ENCODE measurements around the gene ASB3. TPM values are rescaled to one million over a fixed set of nuclear protein-coding genes. Genes with fewer than 3 reads are reported as not detected.
"Not testable (repeated sequence)": the region's sequence is repeated elsewhere in the genome, so short reads cannot be mapped to it uniquely, and the experiment has no call there.

The ASB3 gene
- total RNA-seq, 1 donor from 2014 or later = 16.1 TPM

DNA sequence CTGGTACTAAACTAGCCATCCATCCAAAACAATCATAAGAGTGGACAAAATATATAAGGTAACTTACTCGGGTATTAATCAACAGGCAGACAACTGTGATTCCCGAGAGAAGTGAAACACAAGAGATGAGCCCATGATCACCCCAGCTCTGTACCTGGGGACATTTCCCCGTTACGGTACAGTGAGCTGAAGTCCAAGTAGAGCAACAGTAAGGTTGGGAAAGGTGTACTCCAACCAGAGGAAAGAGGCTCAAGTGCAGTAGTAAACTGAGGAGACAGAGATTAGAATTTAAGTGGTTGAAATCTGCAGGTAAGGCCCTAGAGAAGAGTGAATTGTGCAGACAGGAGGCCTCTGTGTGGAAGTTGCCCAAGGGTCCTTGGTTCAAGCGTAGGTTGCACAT is 49.7 kb downstream of the ASB3 start:
- DNase-seq (ENCODE audit: low spot score) = no peak

DNA sequence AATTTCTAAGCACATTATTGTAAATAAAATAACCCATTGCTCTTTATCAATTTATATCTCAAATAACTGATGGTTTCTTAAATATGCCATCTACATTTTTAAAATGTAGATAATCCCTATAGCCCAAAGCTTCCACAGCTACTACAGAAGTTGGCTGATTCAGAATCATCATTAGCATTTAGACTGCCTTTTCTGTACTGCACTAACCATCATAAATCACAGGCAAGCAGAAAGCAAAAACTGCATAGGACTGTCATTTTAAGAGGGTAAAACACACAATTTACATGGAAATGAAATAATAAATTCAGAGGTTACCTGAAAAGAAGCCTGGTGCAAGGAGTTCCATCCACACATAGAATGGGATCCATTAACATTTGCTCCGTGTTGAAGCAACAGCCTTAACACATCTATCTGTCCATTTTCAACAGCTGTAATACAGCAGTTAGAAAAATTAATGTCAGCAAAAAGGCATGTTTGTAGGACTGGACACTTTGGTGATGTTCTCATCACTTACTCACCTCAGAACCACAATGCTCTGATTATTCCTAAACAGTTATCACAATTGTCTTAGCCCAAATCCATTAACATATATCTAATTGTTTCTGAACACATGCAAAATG is 57.5 kb downstream of the ASB3 start:
- no peak for DNase-seq (ENCODE audit: low spot score)

DNA sequence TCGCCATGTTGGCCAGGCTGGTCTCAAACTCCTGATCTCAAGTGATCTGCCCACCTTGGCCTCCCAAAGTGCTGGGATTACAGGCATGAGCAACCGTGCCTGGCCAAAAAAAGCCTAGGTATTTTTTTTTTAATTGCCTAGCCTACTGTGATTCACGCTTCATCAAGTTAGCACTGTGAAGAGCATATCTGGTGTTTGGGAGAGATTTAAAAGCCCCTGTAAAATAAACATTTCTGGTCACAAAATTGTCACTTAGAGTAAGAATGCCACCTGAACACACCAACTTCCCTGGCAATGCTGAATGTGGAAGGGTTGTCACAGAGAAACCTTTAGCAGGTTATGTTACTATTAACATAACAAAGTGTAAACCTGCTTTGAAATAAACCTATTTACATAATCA is 58.8 kb downstream of the ASB3 start:
- DNase-seq (ENCODE audit: low spot score) = no peak

DNA sequence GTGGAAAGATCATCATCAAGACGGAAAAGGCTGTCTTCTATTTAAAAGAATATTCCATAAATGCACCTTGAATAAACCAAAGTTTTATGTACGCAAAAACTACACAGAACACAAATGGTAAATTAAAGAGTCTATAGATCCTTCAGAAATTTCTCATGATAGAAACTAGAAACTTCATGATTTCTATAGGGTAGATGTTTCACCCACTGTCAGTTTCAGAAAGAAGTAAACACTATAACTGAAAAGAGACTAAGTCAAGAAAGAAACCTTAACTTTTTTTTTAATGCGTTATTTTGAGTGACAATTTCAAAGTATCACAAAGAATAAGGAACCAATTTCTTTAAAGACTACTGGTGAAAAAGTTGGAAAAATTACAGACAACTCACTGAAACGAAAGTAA is 61.1 kb downstream of the ASB3 start:
- no peak for DNase-seq (ENCODE audit: low spot score)

DNA sequence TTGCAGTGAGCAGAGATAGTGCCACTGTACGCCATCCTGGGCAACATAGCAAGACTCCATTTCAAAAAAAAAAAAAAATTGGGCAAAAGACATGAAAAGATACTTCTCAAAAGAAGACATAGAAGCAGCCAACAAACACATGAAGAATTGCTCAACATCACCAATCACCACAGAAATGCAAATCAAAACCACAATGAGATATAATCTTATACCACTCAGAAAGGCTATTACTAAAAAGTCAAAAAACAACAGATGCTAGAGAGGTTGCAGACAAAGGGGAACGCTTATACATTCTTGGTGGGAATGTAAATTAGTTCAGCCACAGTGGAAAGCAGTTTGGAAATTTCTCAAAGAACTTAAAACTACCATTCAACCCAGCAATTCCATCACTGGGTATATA is 62.2 kb downstream of the ASB3 start:
- DNase-seq (ENCODE audit: low spot score) = no peak

DNA sequence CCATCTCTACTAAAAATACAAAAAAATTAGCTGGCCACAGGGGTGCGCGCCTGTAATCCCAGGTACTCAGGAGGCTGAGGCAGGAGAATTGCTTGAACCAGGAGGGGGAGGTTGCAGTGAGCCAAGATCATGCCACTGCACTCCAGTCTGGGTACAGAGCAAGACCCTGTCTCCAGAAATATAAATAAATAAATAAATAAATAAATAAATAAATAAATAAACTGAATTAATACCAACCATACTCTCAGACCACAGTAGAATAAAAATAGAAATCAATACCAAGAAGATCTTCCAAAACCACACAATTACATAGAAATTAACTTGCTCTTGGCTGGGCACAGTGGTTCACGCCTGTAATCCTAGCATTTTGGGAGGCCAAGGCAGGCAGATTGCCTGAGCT is 65.8 kb downstream of the ASB3 start:
- not testable (repeated sequence) for DNase-seq (ENCODE audit: low spot score)

DNA sequence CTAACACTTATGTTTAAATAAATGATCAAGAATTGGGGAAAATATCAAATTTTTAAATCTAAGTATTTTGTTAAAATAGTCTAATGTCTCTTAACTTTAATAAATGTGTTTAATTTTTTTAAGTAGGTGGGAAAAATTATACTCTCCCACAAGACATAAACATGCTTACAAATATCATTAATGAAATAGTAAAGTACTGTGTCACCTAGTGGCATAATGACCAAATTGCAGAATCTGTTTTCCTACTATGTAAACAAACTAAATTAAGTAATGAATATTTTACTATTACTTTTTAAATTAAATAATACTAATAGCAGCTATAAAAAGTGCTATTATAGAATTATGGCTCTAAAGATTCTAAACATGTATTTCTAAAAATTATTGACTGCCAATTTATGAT is 71.2 kb downstream of the ASB3 start:
- no peak for DNase-seq (ENCODE audit: low spot score)

DNA sequence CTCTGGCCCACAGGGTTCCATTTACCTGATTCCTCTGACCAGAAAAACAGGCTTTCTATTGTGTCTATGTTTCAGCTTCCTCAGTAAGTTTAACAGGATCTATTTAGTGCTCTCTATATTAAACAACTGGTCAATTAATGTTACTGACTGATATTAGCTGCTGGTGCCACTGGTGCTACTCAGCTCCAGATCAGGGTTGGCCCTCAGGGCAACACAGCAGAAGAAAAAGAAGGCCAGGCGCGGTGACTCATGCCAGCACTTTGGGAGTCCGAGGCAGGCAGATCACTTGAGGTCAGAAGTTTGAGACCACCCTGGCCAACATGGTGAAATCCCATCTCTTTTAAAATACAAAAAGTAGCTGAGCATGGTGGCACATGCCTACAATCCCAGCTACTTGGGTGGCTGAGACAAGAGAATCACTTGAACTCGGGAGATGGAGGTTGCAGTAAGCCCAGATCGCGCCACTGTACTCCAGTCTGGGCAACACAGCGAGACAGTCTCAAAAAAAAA is 75.4 kb downstream of the ASB3 start:
- no peak for DNase-seq (ENCODE audit: low spot score)

DNA sequence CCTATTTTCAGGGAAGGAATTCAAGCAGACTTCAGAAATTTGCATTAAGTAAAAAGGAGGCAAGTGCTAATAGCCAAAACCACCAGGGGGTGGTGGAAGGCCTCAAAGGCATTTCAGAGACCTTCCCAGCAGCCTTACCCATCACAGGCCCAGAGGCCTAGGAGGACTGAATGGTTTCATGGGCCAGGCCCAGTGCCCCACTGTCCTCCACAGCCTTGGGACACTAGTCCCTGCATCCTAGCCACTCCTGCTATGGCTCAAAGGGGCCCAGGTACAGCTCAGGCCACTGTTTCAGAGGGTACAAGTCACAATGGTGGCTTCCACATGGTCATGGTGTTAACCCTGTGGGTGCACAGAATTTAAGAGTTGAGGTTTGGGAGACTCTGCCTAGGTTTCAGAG is 77.8 kb downstream of the ASB3 start:
- DNase-seq (ENCODE audit: low spot score) = no peak

DNA sequence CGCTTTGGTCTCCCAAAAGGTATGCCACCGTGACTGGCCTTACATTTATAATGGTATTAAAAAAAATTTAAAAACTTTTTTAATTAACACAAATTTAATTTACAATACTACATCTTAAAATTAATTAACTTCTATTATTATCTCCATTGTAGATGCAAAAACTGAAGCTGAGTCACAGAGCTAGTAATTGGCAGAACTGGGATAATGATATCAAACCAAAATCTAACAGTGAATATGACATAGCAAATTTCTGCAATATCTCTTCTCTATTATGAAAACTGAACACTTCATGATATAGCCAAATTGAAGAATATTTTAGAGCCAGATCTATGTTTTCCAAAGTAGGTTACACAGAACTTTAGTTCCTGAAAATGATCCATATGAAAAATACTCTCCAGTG is 85.5 kb downstream of the ASB3 start:
- DNase-seq (ENCODE audit: low spot score) = no peak

DNA sequence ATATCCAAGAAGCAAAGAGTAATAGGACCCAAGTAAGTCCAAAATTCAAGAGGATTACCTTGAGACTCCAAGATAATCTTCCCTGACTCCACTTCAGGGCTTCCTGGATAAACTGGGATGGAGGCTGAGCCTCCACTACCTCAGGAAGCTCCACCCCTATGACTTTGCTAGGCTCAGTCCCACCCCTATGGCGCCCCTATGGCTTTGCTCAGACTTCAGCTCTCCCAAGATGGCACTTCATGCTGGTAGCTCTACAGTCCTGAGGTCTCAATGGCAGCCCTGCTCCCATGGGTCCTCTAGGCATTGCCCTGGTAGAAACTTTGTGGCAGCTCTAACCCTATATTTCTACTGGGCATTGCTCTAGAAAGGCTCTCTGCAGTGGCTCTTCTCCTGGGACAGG is 89.1 kb downstream of the ASB3 start:
- no peak for DNase-seq (ENCODE audit: low spot score)

DNA sequence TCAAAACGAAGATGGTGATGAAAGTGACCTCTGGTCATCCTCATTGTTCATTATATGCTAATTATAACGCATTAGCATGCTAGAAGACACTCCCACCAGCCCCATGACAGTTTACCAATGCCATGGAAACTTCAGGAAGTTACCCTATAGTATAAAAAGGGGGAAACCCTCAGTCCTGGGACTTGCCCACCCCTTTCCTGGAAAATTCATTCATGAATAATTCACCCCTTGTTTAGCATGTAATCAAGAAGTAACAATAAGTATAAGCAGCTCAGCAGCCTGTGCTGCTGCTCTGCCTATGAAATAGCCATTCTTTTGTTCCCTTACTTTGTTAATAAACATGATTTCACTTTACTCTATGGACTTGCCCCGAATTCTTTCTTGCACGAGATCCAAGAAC is 89.7 kb downstream of the ASB3 start:
- no peak for DNase-seq (ENCODE audit: low spot score)

DNA sequence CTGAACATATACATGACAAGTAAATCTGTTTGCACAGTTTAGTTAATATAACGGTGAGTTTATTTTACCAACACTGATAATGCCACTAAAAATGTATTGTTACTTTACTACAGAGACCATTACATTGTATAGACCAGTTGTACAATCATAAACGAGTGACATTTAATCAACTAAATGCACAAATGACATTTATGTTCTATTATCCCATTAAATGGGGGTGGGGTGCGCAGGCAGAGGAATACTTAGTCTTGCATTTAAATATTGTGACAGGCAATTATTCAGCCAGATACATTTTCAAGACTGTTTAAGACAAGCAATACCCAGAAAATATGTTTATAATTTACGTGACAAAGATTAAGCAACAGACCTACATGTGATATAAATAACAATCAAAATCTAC is 91.2 kb downstream of the ASB3 start:
- no peak for DNase-seq (ENCODE audit: low spot score)

DNA sequence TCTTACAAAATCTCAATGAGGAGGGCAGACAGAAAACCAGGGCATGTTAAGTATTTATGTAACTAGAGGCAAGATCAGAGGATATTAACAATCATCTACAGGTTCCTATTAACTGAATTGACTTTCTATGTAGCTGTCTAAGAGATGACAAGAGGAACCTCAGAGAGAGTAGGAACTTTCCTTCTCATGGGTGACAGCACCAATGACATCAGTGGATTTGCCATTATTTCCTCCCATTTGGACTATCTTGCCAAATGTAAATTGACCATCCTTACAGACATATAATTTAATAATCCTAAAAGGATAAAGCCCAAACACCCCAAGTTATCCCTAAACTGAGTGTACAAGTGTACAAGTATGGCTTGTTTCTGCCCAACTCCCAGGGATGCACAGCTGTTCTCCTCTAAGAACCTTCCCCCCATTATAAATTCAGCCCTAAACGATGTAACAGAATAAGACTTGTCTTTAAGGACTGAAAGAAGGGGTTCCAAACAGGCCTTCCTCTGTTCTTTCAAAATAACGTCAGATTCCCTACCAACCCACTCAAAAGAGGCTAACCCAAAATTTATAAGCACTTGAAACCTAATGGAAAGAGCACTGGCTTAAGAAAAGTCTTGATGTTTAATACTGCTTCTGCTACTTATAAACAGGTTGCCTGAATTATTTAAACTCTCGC is 92.5 kb downstream of the ASB3 start:
- DNase-seq (ENCODE audit: low spot score) = no peak

DNA sequence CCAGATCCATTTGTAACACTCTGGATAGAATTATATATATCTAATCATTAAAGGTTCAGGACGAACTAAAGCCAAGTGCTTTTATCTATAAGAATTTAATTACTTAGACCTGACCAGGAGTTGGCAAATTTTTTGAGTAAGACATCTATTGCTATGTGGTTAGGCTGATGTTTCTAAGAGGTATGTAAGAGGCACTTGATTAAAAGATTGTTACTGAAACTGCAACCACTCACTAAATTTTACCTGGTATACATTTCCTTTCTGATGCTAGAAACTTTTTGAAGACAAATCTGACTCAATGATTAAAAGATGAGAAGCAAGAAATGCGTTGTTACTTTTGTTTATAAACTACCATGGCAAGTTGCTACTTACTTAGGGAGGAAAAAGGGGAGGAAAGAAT is 95.9 kb downstream of the ASB3 start:
- no peak for DNase-seq (ENCODE audit: low spot score)

DNA sequence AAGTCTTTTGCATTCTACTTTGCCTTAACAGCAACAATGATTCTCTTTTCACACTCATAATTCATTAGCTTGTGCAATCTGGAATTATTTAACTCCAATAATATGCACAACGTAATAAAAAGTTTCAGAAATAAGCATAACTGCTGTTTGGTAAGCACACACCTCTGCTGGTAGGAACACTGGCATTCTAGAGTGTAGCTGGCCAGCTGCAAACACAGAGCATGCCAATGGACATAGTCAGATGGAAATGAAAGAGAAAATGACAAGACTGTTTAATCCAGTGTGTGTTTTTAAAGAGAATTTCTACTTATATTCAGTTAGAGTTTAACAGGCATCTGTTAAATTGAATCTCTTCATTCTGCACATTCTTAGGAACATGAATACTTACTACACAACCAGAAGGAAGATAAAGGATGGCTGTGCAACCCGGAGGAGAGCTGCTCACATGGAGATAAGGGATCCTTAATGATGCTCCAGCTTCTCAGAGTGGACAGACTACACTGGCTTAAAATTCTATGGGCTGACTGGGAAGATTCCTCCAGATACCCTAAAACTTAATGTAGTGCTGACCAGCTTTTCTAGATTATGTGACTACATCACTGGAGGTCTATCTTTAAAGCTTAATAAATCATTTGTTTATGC is 113.8 kb downstream of the ASB3 start:
- DNase-seq (ENCODE audit: low spot score) = no peak

DNA sequence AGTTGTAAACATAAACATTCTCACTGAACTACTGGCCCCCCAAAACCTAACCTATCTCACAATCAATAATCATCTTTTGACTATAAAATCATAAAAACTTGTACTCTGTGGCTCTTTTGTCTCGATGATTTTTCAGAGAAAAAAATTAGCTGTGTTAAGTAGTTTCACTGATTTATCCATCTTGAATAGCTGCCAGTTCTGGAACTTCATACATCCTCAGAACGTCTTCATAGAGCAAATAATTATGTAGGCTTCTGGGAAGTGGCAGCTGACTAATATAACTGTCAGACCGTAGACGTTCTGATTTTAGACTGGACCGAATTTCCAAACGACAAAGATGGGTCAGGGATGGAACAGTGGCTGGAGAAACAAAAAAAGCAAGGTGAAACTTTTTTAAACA is 116.4 kb downstream of the ASB3 start:
- DNase-seq (ENCODE audit: low spot score) = no peak

DNA sequence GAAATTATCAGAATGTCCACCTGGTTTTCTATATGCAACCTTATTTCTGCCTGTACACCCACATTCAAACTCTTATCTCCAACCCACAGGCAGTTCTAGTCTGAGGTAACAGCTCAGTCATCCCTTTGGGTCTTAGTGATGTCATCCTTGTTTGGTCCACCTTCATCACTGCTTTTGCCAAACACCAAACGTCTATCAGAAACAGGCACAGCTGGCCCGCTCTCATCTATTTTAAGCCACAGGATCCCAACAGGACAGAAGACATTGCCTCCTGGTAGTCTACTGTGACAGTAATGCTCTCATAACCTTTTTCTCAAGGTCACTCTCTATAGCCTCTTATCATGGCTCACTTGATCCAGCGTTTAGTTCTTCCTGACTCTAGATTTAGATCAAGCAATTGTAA is 118.1 kb downstream of the ASB3 start:
- DNase-seq (ENCODE audit: low spot score) = no peak

DNA sequence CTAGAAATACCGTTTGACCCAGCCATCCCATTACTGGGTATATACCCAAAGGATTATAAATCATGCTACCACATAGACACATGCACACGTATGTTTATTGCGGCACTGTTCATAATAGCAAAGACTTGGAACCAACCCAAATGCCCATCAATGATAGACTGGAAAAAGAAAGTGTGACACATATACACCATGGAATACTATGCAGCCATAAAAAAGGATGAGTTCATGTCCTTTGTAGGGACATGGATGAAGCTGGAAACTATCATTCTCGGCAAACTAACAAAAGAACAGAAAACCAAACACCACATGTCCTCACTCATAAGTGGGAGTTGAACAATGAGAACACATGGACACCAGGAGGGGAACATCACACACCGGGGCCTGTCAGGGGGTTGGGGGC is 119.6 kb downstream of the ASB3 start:
- DNase-seq (ENCODE audit: low spot score) = not testable (repeated sequence)

DNA sequence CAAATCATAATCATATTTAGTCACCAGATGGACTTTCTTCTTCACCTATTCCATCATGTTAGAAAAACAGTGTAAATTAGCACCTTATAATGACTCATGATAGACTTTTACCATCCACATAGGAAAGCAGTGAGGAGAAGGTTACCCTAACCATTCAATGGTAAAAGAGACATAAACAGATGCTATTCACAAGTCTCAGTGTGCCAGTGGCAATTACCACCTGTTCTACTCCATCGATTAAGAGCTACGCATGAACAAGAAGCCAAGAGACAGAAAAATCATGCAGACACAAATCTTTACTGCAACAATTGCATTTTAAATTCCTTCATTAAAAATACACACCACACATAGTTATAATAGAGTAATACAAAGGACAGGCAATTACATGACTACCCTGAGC is 125.9 kb downstream of the ASB3 start:
- DNase-seq (ENCODE audit: low spot score) = no peak

DNA sequence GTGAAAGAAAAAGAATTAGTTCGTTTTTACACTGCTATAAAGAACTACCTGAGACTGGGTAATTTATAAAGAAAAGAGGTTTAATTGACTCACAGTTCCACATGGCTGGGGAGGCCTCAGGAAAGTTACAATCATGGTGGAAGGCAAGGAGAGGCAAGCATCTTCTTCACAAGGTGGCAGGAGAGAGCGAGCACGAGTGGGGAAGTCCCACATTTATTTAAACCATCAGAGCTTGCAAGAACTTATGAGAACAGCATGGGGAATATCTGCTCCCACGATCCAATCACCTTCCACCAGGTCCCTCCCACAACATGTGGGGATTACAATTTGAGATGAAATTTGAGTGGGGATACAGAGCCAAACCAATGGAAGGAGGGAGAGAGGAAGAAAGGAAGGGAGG is 128.3 kb downstream of the ASB3 start:
- not testable (repeated sequence) for DNase-seq (ENCODE audit: low spot score)

DNA sequence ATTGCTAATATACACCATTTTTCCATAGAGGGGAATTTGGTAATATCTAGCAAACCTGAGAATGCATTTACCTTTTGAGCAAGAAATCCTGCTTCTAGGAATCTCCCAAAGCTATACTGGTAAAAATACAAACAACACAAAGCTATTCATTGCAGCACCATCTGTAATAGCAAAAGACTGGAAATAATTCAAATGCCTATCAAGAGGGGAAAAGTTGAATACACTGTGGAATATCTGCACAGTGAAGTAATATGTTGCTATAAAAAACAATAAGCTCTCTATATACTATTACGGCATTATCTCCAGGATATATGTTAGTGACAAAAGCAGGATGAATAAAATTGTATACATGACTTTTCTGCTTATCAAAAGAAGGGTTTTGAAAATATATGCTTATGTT is 131.5 kb downstream of the ASB3 start:
- no peak for DNase-seq (ENCODE audit: low spot score)

DNA sequence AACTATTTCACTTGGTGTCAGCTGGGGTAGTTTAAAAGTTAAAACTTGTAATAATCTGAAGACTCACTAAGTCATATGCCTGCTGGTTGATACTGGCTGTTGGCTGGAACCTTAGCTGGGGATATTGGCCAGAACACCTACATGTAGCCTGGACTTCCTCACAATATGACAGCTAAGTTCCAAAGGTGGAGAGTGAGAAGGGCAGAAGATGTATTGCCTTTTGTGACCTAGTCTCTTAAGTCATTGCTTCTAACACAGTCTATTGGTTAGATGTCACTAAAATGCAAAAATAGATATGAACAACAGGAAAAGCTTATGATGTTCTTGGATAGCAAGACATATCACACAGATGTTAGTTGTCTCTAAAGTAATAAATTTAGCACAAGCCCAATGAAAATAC is 132.4 kb downstream of the ASB3 start:
- no peak for DNase-seq (ENCODE audit: low spot score)
